ENCODE results near the gene THAP12.
A peak's percentile ranks its signal among the peaks of the same experiment; 100 is the strongest.
"Not testable (repeated sequence)": the region's sequence is repeated elsewhere in the genome, so short reads cannot be mapped to it uniquely, and the experiment has no call there.

The THAP12 gene, protein sequence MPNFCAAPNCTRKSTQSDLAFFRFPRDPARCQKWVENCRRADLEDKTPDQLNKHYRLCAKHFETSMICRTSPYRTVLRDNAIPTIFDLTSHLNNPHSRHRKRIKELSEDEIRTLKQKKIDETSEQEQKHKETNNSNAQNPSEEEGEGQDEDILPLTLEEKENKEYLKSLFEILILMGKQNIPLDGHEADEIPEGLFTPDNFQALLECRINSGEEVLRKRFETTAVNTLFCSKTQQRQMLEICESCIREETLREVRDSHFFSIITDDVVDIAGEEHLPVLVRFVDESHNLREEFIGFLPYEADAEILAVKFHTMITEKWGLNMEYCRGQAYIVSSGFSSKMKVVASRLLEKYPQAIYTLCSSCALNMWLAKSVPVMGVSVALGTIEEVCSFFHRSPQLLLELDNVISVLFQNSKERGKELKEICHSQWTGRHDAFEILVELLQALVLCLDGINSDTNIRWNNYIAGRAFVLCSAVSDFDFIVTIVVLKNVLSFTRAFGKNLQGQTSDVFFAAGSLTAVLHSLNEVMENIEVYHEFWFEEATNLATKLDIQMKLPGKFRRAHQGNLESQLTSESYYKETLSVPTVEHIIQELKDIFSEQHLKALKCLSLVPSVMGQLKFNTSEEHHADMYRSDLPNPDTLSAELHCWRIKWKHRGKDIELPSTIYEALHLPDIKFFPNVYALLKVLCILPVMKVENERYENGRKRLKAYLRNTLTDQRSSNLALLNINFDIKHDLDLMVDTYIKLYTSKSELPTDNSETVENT

DNA sequence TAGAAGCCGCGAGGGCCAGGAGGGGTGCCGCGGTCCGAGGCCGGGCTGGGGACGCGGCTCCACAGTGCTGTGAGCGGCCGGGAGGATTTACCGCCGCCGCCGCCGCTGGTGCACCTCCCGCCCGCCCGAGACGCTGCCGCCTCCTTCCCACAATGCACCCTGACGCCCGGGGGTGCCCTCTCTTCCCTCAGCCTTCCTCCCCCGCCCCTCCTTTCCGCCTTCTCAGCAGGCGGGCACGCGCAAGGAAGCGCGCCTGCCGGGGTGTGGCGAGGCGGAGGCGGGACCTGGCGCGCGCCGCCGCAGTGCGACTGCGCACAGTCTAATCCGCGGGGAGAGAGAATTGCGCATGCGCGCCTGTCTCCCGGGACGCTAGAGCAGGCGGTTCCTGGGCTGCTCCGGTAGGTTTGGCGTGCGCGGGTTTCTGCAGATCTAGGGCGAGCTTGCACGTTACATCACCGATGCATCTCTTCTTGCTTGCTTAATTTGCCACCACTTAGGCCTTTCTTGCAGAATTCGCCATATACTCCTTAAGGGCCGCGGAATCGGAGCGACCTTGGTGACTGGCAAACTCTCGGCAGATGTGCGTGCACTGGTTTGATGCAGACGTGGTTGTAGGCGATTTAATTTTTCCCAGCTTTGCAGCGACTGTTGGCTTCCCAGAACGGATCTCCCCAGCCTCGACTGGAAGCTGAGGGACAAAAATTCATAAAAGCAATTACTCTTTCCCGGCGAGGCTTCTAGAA, at the start of gene THAP12, which contains the start of gene GVQW3:
Gene THAP12 (minus strand): TSS at position 156 of the 743 bp plus-strand sequence. CDS start 296 bp downstream, outside the sequence.
Gene GVQW3 (plus strand): TSS at position 347 of the 743 bp plus-strand sequence. CDS start 506 bp downstream, outside the sequence.
- Mint-ChIP-seq H3K4me1 (ENCODE audit: low read depth) (peaks cover 68% of the 10 kb centered on the region), H3K27ac (peak within 1 kb of the TSS; percentile 94), H3K9me3 (no peaks in the 10 kb centered on the region), H3K36me3 (ENCODE audit: low read depth) (peaks cover 21% of the 10 kb centered on the region), H3K27me3 (no peaks in the 10 kb centered on the region), H3K4me3 (peak within 1 kb of the TSS; percentile 91)
- peak; percentile 98 for DNase-seq

DNA sequence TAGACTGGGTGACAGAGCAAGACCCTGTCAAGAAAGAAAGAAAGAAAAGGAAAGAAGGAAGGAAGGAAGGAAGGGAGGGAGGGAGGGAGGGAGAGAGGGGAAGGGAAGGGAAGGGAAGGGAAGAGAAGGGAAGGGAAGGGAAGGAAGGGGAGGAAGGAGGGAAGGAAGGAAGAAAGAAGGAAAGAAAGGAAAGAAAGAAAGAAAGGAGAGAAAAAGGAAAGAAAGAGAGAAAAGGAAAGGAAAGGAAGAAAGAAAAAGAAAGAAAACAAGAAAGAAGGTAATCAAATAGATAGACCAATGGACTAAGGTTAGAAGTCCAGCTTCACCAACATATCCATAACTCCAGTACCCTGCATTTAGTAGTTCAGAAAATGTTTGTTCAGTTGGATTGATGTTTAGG, 45.7 kb upstream of the THAP12 start:
- peaks cover 3% of the 10 kb centered on the region for H3K27me3 Mint-ChIP-seq
- no peak overlapping the region for H3K4me3 Mint-ChIP-seq
- H3K4me1 Mint-ChIP-seq (ENCODE audit: low read depth) = peaks cover 12% of the 10 kb centered on the region
- H3K27ac Mint-ChIP-seq = no peak overlapping the region
- no peak for DNase-seq
- no peaks in the 10 kb centered on the region for H3K36me3 Mint-ChIP-seq (ENCODE audit: low read depth)
- H3K9me3 Mint-ChIP-seq = no peaks in the 10 kb centered on the region

DNA sequence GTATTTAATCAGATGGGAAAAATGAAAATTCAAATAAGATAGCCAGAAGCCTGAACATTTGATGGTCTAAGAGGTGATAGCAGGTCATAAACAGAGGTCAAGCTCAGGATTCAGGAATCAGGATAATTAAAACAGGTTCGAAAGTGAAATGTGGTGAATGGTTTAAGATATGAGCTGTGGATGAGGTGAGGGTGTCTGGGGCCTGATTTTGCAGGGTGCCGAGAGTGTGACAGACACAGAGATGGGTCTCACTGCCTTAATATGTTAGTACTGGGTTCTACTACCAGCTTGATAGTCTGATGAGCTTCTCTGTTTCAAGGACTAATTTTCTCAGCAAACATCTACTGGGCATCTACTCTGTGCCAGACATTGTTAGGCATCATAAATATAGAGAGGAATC, 44.0 kb upstream of the THAP12 start:
- DNase-seq = no peak
- Mint-ChIP-seq H3K27ac (peak overlapping the region; percentile 10), H3K4me3 (no peak overlapping the region), H3K36me3 (ENCODE audit: low read depth) (no peaks in the 10 kb centered on the region), H3K4me1 (ENCODE audit: low read depth) (peaks cover 12% of the 10 kb centered on the region), H3K27me3 (peaks cover 3% of the 10 kb centered on the region), H3K9me3 (no peaks in the 10 kb centered on the region)

DNA sequence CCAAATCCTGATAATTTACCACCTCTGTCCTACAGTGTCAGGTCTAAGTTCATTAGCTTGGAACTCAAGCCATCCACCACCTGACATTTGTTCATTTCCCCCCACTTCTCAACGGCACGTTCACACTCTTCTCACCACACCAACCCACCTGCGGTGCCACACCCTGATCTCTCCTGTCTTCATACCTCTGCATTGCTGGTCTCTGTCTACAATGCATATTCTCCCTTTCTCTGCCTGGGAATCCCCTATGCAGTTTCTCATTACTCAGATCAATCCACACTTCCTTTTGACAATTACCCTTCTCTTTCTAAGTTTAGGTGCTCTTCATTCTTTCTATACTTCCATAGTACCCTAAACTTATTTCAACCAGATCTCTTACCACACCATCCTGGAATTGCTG, 43.4 kb upstream of the THAP12 start:
- peak overlapping the region; percentile 10 for H3K27ac Mint-ChIP-seq
- H3K36me3 Mint-ChIP-seq (ENCODE audit: low read depth) = no peaks in the 10 kb centered on the region
- H3K4me3 Mint-ChIP-seq = no peak overlapping the region
- DNase-seq = no peak
- H3K27me3 Mint-ChIP-seq = peaks cover 3% of the 10 kb centered on the region
- H3K4me1 Mint-ChIP-seq (ENCODE audit: low read depth) = peaks cover 12% of the 10 kb centered on the region
- no peaks in the 10 kb centered on the region for H3K9me3 Mint-ChIP-seq

DNA sequence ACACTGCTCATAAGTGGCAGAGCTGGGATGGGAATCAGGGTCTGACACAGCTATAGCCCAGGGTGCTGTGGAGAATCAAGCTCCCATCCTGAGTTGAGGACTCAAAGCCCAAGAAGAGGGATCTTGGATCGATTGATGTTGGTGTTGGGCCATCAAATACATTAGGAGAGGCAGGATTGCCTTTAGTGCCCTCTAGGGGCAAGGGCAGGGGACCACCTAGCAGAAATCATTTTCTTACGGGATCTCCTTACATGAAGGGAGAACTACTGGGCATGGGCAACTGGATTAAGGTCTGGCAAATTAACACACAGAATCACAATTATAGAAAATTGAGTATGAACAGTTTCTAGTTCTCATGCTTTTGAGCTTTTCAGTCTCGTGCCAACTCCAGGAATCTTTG, 39.0 kb upstream of the THAP12 start:
- DNase-seq = no peak

DNA sequence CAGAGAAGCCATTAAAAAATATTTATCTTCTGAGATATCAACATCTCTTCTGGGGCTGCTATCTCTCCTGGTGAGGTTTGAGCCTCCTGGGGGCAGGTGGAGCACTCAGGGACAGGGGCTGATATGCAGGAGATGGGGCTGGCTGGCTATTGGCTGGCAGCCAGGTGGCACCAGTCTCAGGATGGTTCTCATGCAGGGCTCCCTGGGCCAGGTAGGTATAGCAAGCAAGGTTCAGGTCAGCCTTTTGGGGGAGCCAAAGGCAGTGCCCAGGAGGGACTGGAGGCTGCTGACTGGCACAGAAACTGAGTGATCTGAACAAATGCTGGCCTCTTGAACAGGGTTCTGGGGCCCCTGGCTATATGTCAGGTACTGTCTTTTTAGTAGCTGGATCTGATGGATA, 34.1 kb upstream of the THAP12 start:
- peaks cover 7% of the 10 kb centered on the region for H3K27me3 Mint-ChIP-seq
- H3K4me1 Mint-ChIP-seq (ENCODE audit: low read depth) = no peaks in the 10 kb centered on the region
- H3K27ac Mint-ChIP-seq = no peak overlapping the region
- no peak overlapping the region for H3K4me3 Mint-ChIP-seq
- H3K9me3 Mint-ChIP-seq = no peaks in the 10 kb centered on the region
- H3K36me3 Mint-ChIP-seq (ENCODE audit: low read depth) = no peaks in the 10 kb centered on the region
- no peak for DNase-seq

More for the DNA sequence above, 39.0 kb upstream of the THAP12 start:
- no peaks in the 10 kb centered on the region for H3K36me3 Mint-ChIP-seq (ENCODE audit: low read depth)
- no peaks in the 10 kb centered on the region for H3K9me3 Mint-ChIP-seq
- peaks cover 7% of the 10 kb centered on the region for H3K27me3 Mint-ChIP-seq
- no peak overlapping the region for H3K27ac Mint-ChIP-seq
- no peak overlapping the region for H3K4me3 Mint-ChIP-seq
- peaks cover 10% of the 10 kb centered on the region for H3K4me1 Mint-ChIP-seq (ENCODE audit: low read depth)

DNA sequence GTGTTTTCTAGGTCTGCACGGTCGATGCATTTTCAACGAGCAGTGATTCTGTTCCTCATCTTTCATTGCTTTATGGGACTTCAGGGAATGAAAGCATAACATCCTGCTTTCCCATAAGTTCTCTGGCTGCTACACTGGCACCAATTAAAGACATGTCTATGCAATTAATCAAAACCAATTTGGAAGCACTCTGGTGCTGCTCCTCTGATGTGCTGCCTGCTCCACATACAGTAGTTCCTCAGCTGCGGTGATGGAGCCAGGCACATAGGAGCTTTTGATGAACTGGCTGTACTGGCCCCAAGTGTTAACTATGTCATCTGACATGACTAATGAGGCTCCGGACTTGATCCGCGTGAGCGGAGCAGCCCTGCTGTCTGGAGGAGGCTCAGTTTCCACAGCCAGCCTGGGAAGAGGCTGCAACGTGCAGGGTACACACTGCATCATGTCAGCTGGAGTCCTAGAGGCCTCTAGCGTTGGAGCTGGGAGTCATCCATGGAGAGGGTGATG, 30.0 kb upstream of the THAP12 start:
- H3K9me3 Mint-ChIP-seq = no peaks in the 10 kb centered on the region
- H3K27me3 Mint-ChIP-seq = peaks cover under 1% of the 10 kb centered on the region
- no peaks in the 10 kb centered on the region for H3K36me3 Mint-ChIP-seq (ENCODE audit: low read depth)
- no peak overlapping the region for H3K4me3 Mint-ChIP-seq
- H3K4me1 Mint-ChIP-seq (ENCODE audit: low read depth) = no peaks in the 10 kb centered on the region
- DNase-seq = no peak
- no peak overlapping the region for H3K27ac Mint-ChIP-seq

DNA sequence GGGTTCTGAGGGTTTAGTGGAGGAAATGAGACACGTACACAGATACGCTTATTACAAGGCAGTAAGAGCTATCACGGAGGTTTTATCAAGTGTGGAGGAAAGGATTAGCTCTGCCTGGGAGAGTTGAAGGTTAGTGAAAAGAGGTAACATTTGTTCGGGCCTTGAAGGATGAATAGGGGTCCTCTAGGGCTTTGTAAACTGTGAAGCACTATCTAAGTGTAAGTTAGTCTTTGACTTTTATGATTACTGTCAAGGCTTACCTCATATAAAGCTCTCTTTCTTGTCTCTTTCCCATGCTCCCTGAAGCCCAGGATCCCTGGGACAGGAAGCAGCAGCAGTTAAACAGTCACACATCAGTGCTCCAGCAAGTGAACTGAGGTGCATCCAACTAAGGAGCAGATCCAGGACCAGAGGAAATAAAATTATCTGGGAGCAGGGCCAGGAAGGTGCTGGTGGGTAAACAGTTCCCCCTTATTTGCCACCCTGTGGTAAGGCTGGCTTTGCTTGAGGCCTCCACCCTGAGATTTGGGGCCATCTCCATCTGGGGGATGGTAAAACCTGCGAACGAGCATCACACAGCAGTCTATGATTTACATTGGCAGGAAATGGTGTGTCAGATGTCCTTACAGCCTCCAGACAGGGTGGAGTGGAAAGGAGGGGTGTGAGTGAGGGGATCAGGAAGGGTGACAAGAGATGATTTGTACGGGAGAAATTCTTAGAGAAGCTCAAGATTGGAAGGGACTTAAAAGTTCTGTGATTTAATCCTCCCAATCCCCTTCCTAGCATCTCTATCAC, 27.4 kb upstream of the THAP12 start:
- Mint-ChIP-seq H3K27me3 (no peaks in the 10 kb centered on the region), H3K4me3 (no peak overlapping the region), H3K9me3 (no peaks in the 10 kb centered on the region), H3K27ac (no peak overlapping the region), H3K4me1 (ENCODE audit: low read depth) (no peaks in the 10 kb centered on the region), H3K36me3 (ENCODE audit: low read depth) (no peaks in the 10 kb centered on the region)
- DNase-seq = no peak

DNA sequence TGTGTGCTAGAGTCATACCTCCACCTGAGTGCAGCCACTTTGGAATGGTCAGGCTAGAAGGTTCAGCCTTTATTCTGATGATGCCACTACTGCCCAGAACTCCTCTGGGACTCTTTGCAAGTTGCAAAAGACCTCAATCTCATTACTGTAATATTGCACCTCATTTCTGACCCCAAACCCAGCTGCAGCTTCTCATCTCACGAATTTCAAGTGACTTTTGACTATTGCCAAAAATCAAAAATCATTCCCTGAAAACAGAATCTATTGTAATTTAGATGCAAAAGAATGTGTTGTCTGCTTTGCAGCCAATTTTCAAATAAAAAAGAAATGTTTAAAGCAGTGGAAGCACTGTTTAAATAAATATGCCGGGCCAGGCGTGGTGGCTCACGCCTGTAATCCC, 25.4 kb upstream of the THAP12 start:
- no peak for DNase-seq
- H3K9me3 Mint-ChIP-seq = no peaks in the 10 kb centered on the region
- H3K36me3 Mint-ChIP-seq (ENCODE audit: low read depth) = no peaks in the 10 kb centered on the region
- H3K27ac Mint-ChIP-seq = no peak overlapping the region
- no peaks in the 10 kb centered on the region for H3K4me1 Mint-ChIP-seq (ENCODE audit: low read depth)
- H3K4me3 Mint-ChIP-seq = no peak overlapping the region
- H3K27me3 Mint-ChIP-seq = no peaks in the 10 kb centered on the region

DNA sequence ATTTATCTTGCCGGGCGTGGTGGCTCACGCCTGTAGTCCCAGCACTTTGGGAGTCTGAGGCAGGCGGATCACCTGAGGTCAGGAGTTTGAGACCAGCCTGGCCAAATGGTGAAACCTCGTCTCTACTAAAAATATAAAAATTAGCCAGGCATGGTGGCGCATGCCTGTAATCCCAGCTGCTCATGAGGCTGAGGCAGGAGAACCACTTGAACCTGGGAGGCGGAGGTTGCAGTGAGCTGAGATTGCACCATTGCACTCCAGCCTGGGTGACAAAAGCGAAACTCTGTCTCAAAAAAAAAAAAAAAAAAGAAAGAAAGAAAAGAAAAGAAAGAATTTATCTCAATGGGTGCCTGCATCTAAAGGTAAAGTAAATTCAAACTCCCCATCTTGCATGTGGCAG, 20.6 kb upstream of the THAP12 start:
- not testable (repeated sequence) for H3K36me3 Mint-ChIP-seq (ENCODE audit: low read depth); H3K27ac Mint-ChIP-seq; H3K27me3 Mint-ChIP-seq; H3K4me3 Mint-ChIP-seq; H3K9me3 Mint-ChIP-seq; H3K4me1 Mint-ChIP-seq (ENCODE audit: low read depth); DNase-seq

DNA sequence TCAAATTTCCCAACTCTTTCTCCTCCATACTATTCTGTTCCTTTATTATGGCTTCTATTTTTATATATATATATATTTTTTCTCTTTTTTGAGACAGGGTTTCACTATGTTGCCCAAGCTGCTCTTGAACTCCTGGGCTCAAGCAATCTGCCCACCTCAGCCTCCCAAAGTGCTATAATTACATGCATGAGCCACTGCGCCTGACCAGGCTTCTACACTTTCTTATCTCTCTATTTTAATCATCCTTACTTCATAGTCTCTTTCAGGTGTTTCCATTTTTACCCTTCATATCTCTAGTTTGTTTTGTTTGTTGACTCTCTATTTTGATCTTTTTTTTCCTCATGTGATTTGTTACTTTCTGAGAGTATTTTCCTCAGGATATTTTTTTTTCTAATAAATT, 20.0 kb upstream of the THAP12 start:
- Mint-ChIP-seq H3K27ac (no peak overlapping the region), H3K27me3 (no peaks in the 10 kb centered on the region), H3K36me3 (ENCODE audit: low read depth) (no peaks in the 10 kb centered on the region), H3K4me3 (no peak overlapping the region), H3K9me3 (no peaks in the 10 kb centered on the region), H3K4me1 (ENCODE audit: low read depth) (no peaks in the 10 kb centered on the region)
- DNase-seq = no peak

DNA sequence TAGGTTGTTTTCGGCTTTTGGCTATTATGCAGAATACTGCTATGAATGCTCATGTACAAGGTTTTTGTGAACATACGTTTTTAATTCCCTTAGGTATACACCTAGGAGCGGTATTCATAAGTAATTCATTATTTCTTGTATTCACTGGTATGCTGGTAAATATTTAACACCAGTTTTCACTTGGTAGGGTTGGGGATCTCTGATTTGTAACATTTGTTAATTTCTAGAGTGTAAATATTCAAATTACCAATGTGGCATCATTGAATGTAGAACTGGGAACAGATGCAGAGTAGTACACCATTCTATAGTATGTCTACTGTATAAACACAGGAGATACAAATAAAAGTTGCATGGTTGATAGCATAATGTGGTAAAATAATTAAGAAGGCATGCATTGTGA, 16.5 kb upstream of the THAP12 start:
- no peak for DNase-seq
- H3K4me3 Mint-ChIP-seq = no peak overlapping the region
- H3K27ac Mint-ChIP-seq = no peak overlapping the region
- no peaks in the 10 kb centered on the region for H3K27me3 Mint-ChIP-seq
- H3K36me3 Mint-ChIP-seq (ENCODE audit: low read depth) = no peaks in the 10 kb centered on the region
- no peaks in the 10 kb centered on the region for H3K9me3 Mint-ChIP-seq
- H3K4me1 Mint-ChIP-seq (ENCODE audit: low read depth) = no peaks in the 10 kb centered on the region

DNA sequence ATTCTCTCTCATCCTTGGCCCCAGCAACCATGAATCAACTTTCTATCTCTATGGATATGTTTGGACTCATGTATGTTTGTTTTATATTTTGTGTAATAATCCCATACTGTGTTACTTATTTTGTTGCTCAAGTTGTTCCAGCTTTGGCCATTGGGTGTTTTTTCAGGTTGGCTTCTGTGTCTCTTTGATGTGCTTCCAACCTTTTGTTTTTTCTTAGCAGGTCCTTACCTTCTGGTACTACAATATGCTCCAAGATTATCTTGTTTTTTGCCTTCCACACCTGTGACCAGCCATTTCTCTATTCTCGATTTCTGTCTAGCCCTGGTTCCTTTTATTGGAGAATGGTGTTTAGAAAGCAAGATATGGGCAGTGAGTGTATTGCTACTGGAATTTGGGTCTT, 14.4 kb upstream of the THAP12 start:
- H3K36me3 Mint-ChIP-seq (ENCODE audit: low read depth) = no peaks in the 10 kb centered on the region
- no peak for DNase-seq
- H3K27me3 Mint-ChIP-seq = no peaks in the 10 kb centered on the region
- no peak overlapping the region for H3K27ac Mint-ChIP-seq
- no peaks in the 10 kb centered on the region for H3K4me1 Mint-ChIP-seq (ENCODE audit: low read depth)
- H3K9me3 Mint-ChIP-seq = no peaks in the 10 kb centered on the region
- no peak overlapping the region for H3K4me3 Mint-ChIP-seq

DNA sequence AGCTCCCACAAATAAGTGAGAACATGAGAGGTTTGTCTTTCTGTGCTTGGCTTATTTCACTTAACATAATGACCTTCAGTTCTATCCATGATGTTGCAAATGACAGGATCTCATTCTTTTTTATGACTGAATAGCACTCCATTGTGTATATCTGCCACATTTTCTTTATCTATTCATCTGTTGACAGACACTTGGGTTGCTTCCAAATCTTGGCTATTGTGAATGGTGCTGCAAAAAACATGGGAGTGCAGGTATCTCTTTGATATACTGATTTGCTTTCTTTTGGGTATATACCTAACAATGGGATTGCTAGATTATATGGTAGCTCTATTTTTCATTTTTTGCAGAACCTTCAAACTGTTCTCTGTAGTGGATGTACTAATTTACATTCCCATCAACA, 13.5 kb upstream of the THAP12 start:
- Mint-ChIP-seq H3K4me1 (ENCODE audit: low read depth) (no peaks in the 10 kb centered on the region), H3K36me3 (ENCODE audit: low read depth) (no peaks in the 10 kb centered on the region), H3K9me3 (no peaks in the 10 kb centered on the region), H3K27me3 (no peaks in the 10 kb centered on the region), H3K27ac (no peak overlapping the region), H3K4me3 (no peak overlapping the region)
- DNase-seq = no peak
